Keratinocyte (primary cell): ENCODE results near the gene TBC1D9B. TPM values are rescaled to one million over a fixed set of nuclear protein-coding genes. Genes with fewer than 3 reads are reported as not detected.

Experiments
- DNase-seq: peaks from one replicate; pipeline ENCODE4 v3.0.0-alpha.2; 2011; ENCODE audit warnings: low read depth, missing footprints, low spot score
- FAIRE-seq: peaks from 2 replicates; lab custom pipeline; 2011; peaks lifted over from hg19 to GRCh38; lab: Jason Lieb, UNC
- H2AFZ ChIP-seq: 2 replicates; pipeline ENCODE4 v1.6.0; 2012; ENCODE audit warnings: low read length, control low read depth, inconsistent platforms; ENCODE audit not compliant: control insufficient read depth
- H3K27ac ChIP-seq: 2 replicates; pipeline ENCODE4 v1.5.1; 2011; ENCODE audit warnings: low read length; ENCODE audit not compliant: control insufficient read depth, insufficient read depth
- H3K27me3 ChIP-seq: 3 replicates; pipeline ENCODE4 v1.6.0; 2011; ENCODE audit warnings: low read length; ENCODE audit not compliant: control insufficient read depth, insufficient read depth; ENCODE audit errors: extremely low read depth
- H3K36me3 ChIP-seq, 2 experiments: 2 replicates in 1 of 2; 3 replicates in 1 of 2; pipeline ENCODE4 v1.5.1; 2011; ENCODE audit warnings: low read length in 2 of 2, mild to moderate bottlenecking in 1 of 2; ENCODE audit not compliant: control insufficient read depth in 2 of 2, insufficient read depth in 2 of 2; ENCODE audit errors: extremely low read depth in 1 of 2
- H3K4me1 ChIP-seq: 3 replicates; pipeline ENCODE4 v1.5.1; 2011; ENCODE audit warnings: low read length; ENCODE audit not compliant: control insufficient read depth, insufficient read depth; ENCODE audit errors: extremely low read depth
- H3K4me2 ChIP-seq: 3 replicates; pipeline ENCODE4 v1.6.0; 2011; ENCODE audit warnings: low read depth, low read length; ENCODE audit not compliant: control insufficient read depth, insufficient read depth; ENCODE audit errors: extremely low read depth
- H3K4me3 ChIP-seq, 3 experiments: fragments of 200-600 bp in 1 of 3; sonication (generic) in 1 of 3; 2 replicates in 2 of 3; 3 replicates in 1 of 3; pipeline ENCODE4 v1.5.1; 2011 to 2016; ENCODE audit warnings: low read length in 3 of 3, mild to moderate bottlenecking in 3 of 3, control low read depth in 2 of 3, inconsistent platforms in 1 of 3, low read depth in 1 of 3, mixed read lengths in 1 of 3, mixed run types in 1 of 3, moderate library complexity in 1 of 3; ENCODE audit not compliant: control insufficient read depth in 2 of 3, insufficient read depth in 2 of 3; ENCODE audit errors: extremely low read depth in 1 of 3
- H3K79me2 ChIP-seq: 2 replicates; pipeline ENCODE4 v1.6.0; 2012; ENCODE audit warnings: low read length; ENCODE audit not compliant: control insufficient read depth, insufficient read depth
- H3K9ac ChIP-seq: 3 replicates; pipeline ENCODE4 v1.6.0; 2011; ENCODE audit warnings: low read length; ENCODE audit not compliant: control insufficient read depth, insufficient read depth; ENCODE audit errors: extremely low read depth
- H3K9me1 ChIP-seq: 3 replicates; pipeline ENCODE4 v1.6.0; 2011; ENCODE audit warnings: low read length; ENCODE audit not compliant: control insufficient read depth, insufficient read depth; ENCODE audit errors: extremely low read depth
- H3K9me3 ChIP-seq: 2 replicates; pipeline ENCODE4 v1.5.1; 2012; ENCODE audit warnings: low read depth, low read length; ENCODE audit not compliant: control insufficient read depth
- H4K20me1 ChIP-seq: 3 replicates; pipeline ENCODE4 v1.6.0; 2011; ENCODE audit warnings: low read length; ENCODE audit not compliant: control insufficient read depth, insufficient read depth; ENCODE audit errors: extremely low read depth
- CTCF ChIP-seq, 3 experiments: IDR thresholded peaks in 1 of 3; conservative IDR thresholded peaks in 1 of 3; optimal IDR thresholded peaks in 1 of 3; 2 replicates in 2 of 3; 3 replicates in 1 of 3; pipeline versions ENCODE3 to v1.5.1; 2011; ENCODE audit warnings: low read length in 3 of 3, mild to moderate bottlenecking in 3 of 3, moderate library complexity in 2 of 3, control low read depth in 1 of 3, inconsistent platforms in 1 of 3; ENCODE audit not compliant: insufficient read depth in 2 of 3; ENCODE audit errors: extremely low read depth in 1 of 3
- EZH2 ChIP-seq: IDR thresholded peaks from one replicate; pipeline ENCODE4 v1.6.1; 2012; ENCODE audit warnings: inconsistent platforms, mild to moderate bottlenecking, low read length, moderate library complexity
- dilution Hi-C: fragments of 300-500 bp; cut with MboI; formaldehyde crosslinking; loops from one replicate; pipeline ENCODE4 v1.7.0; 2020; ENCODE audit warnings: low sequenced_read_pairs; ENCODE audit not compliant: extremely low pct_ligation_motif_present
- polyA plus RNA-seq, 5 experiments: library from polyadenylated mRNA; depleted of rRNA in 3 of 5; stranded (reverse) in 3 of 5; stranded (forward) in 1 of 5; unstranded in 1 of 5; fragments of >200 nt; gene quantifications; 1 replicate in 1 of 5; 2 replicates in 3 of 5; 3 replicates in 1 of 5; pipeline versions ENCODE4 v1.2.1 to v1.2.3, GENCODE V29; 2011 to 2012; ENCODE audit warnings: missing spikeins in 2 of 5, low read depth in 1 of 5, low replicate concordance in 1 of 5

TBC1D9B gene
- polyA plus RNA-seq, 1 donor (not counting 4 experiments of a cell fraction or from before 2014, with no cell fraction given), result 51.4 TPM

DNA sequence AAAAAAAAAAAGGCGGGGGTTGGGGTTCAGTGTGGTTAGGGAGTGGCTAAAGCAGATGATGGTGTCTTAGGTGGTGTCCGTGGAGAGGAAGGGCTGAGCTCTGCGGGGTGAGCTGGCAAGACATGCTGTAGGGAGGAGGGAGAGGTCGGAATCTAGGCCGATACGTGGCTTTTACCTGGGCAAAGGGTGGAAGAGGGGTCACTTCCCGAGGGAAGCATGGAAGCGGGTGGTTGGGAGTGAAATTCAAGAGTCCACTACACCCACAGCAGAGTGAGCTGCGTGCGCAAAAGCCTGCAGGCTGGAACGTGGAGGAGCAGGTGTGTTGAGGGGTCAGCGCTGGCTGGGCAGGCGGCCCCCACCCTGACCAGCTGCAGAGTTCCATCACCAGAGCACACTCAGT is 17.8 kb downstream of the TBC1D9B start:
- H3K36me3 ChIP-seq, result peaks cover 66% of the 10 kb centered on the region in 2 experiments
- H3K4me2 ChIP-seq, result no peak overlapping the region
- no peaks in the 10 kb centered on the region for H3K79me2 ChIP-seq
- no peaks in the 10 kb centered on the region for H4K20me1 ChIP-seq
- no peak overlapping the region for H3K9ac ChIP-seq
- no peaks in the 10 kb centered on the region for H3K9me3 ChIP-seq
- no peak overlapping the region for H2AFZ ChIP-seq
- FAIRE-seq (no peak), DNase-seq (no peak)
- dilution Hi-C loops, result no loop called here
- TF ChIP-seq CTCF (optimal IDR thresholded peaks at IDR 0.05 in 1 of 3, IDR thresholded peaks at IDR 0.05 in 1 of 3, conservative IDR thresholded peaks at IDR 0.05 in 1 of 3; ENCODE audit: extremely low read depth in 1 of 3, insufficient read depth in 2 of 3, low read length in 3 of 3), result no peak
- TF ChIP-seq EZH2, result no peak
- no peaks in the 10 kb centered on the region for H3K4me1 ChIP-seq
- H3K27me3 ChIP-seq, result no peaks in the 10 kb centered on the region
- no peaks in the 10 kb centered on the region for H3K9me1 ChIP-seq
- no peak overlapping the region for H3K4me3 ChIP-seq
- H3K27ac ChIP-seq, result no peak overlapping the region

DNA sequence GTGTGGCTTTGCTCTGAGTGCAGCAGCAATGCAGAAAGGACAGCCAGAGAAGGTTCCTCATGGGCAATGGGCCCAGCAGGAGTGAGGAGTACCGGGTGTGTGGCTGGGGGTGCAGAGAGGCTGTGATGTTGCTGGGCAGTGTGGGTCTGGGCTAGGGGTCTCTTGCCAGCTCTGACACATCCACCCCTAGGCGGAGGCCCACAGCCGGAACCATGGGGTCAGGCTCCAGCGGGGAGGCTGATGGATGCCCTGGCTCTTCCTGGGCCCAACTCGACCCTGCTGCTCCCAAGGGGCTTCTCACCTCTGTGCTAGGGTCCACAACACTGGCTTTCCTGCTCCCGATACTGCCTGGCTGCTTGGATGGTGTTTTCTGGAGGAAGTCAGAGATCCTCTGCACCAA is 19.9 kb downstream of the TBC1D9B start:
- Histone ChIP-seq H3K27me3 (no peaks in the 10 kb centered on the region), H3K36me3 (peaks cover 62 to 65% of the 10 kb centered on the region in 2 experiments), H3K4me1 (no peaks in the 10 kb centered on the region), H3K9me1 (no peaks in the 10 kb centered on the region), H3K27ac (no peak overlapping the region), H3K9me3 (peaks cover 7% of the 10 kb centered on the region), H3K4me2 (no peak overlapping the region), H4K20me1 (no peaks in the 10 kb centered on the region), H2AFZ (no peak overlapping the region), H3K9ac (no peak overlapping the region), H3K79me2 (no peaks in the 10 kb centered on the region), H3K4me3 (no peak overlapping the region)
- dilution Hi-C loops, result no loop called here
- no peak for DNase-seq
- no peak for FAIRE-seq
- TF ChIP-seq CTCF (optimal IDR thresholded peaks at IDR 0.05 in 1 of 3, IDR thresholded peaks at IDR 0.05 in 1 of 3, conservative IDR thresholded peaks at IDR 0.05 in 1 of 3; ENCODE audit: extremely low read depth in 1 of 3, insufficient read depth in 2 of 3, low read length in 3 of 3) (no peak), EZH2 (no peak)
